HG03558 (cell line): ENCODE data around the gene ARHGAP28.
"Not testable (repeated sequence)": the region's sequence is repeated elsewhere in the genome, so short reads cannot be mapped to it uniquely, and the experiment has no call there.

Source experiments
- ATAC-seq: cut with Tn5 transposase; IDR thresholded peaks from one replicate; pipeline ENCODE4 v1.9.1; 2021; ENCODE audit warnings: moderate number of reproducible peaks; ENCODE audit not compliant: unreplicated experiment; ENCODE audit errors: extremely low read depth

The ARHGAP28 gene

DNA sequence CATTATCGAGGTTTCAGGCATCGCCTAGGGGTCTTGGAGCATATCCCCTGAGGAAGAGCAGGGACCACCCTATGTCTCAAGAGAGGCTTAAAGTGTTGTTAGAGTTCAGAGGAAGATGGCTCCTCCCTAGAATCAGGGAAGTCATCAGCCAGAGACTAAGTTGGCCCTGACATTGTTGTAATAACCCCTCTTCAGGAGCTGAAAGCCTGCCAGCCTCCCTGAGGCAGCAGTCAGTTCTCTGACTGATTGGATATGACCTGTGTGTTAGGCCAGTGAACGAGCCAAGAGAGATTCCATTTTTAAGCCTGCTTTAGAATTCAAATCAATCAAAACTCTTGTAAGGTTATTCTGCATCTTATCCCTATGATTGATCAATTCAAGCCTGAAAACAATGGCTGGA, 34.9 kb downstream of the ARHGAP28 start:
- ATAC-seq: no peak

DNA sequence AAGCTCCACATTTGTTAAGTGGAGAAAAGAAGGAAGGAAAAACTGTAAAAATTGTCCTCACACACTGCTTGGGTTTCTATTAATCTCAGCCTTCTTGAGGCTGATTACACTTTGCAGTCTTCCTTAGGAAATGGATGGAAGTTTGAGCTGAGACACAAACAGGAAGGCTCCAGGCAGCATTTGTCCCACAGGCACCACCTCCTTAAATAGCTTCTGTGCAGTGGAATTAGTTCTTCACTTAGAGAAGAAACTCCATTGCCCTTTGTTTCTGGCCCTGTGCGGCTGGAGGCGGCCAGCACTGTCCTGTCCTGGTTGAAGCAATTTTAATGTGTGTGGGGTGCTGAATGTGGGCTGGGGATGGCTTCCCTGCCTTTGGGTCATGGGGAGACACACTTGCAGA, 44.3 kb downstream of the ARHGAP28 start:
- no peak for ATAC-seq

DNA sequence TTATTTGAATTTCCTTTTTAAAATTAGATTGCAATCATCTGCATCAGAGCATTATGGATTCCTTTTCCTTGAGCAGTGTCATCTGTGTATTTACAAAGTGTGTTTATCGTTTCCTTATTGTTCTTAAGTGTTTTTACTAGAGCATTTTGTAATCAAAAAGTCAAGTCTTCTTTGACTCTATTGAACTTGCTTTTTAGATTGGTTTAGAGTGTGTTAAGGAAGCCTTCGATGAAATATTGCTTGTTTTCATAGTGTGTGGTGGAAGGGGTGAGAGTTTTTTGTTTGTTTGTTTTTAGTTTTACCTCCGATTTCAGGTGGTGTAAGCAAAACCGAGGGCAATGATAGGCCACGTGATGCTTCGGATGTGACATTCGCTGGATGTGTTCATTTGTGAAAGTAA, 45.7 kb downstream of the ARHGAP28 start:
- no peak for ATAC-seq

DNA sequence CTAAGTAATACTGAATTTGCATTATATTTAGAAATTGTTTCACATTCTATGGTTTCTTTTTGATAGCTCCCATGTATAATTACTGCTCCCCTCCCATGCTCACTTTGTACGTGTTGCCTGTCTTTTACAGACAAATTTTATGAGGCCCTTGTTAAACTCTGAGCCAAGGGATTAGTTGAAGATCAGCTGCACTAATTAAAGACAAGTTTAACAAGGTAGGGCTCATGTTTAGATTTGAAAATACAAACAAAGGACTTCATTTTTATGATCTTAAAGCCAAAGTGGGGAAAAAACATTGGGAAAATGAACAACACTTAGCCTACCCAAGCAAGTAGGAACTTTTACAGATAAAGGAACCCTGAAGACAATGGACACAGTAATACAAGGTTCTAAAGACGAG, 46.2 kb downstream of the ARHGAP28 start:
- no peak for ATAC-seq

DNA sequence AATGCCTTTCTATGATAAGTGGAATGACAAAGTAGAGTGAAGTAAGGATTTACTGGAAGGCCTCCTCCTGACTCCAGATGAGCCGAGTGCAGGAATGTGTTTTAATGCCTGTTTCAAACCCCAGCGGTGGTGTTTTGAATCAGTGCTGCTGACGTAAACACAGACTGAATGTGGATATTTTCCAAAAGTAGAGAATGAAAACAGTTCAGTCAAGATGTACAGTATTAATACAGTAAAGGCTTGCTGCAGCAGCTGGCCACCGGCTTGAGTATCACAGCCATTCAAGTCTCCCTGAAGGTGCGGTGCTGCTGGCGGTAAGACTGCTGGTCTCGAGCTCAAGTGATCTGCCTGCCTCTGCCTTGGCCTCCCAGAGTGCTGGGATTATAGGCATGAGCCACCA, 46.7 kb downstream of the ARHGAP28 start:
- ATAC-seq: no peak

DNA sequence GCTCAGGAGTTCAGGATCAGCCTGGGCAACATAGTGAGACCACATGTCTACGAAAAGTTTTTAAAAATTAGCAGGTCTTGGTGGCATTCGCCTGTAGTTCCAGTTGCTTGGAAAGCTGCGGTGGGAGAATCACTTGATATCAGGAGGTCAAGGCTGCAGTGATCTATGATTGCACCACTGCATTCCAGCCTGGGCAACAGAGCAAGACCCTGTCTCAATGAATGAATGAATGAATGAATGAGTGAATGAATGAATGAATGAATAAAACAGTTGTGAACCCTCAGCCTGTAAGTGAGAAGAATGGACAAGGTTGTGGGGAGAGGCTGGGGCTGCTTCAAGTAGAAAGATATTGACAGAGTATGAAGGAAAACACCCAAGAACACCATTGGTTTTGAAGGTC, 48.0 kb downstream of the ARHGAP28 start:
- ATAC-seq: no peak

DNA sequence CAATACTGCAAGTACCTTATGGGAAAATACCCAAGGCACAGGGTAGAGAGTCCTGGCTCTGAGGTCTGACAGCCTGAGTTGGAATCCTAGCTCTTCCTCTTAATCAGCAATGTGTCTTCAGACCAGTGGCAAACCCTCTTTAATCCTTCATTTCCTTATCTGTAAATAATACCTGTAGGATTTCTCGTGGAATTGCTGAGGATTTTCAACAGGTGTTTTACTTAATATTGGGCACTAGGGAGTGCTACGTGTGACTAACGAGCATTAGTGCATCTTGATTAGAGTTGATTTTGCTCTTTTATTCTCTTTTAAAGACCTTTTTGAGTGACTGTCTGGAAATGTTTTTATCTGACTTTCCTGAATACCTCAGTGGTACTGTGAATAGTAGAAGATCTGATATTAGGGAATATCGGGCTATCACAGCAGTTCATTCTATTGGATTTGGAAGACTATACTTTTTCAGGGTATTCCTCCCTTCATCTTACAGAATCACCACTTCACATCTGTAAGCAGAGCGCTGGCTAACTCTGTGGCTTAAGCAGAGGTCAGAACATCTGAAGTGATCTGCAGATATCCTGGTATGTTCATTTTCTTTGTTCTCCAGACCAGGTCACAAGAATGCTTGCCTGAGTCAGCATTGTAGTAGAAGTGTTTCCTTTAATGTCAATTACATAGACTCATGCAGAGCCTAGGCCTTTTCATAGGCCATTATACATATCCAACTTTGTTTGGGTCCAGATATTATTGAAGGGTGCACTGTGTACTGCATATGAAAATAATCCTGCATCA, 49.1 kb downstream of the ARHGAP28 start:
- no peak for ATAC-seq

DNA sequence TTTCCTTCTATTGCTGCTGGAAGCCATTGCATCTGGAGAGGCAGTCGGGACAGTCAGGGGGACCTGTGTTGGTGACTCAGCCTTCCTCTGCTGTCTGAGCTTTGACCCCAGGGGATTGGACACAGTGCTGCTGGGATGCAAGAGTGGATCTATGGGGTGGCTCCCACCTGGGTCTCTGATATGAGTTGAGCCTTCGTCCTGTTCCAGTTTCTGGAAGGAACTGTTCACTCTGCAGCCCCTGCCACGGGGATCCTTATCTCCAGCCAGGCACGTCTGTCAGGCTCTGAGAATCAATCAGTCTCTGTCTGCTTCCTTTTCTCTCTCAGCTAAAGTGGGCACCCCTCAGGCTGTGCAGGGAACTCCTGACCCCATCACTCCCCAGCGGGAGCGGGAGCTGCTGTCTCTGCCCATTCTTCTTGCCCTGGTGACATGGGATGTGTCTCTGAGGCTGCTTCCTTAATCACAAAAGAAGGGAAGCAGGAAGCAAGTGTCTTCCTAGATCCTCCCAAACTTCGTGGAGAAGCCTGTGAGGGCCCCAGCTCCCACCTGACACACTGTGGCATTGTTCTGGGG, 51.7 kb downstream of the ARHGAP28 start:
- ATAC-seq: no peak

DNA sequence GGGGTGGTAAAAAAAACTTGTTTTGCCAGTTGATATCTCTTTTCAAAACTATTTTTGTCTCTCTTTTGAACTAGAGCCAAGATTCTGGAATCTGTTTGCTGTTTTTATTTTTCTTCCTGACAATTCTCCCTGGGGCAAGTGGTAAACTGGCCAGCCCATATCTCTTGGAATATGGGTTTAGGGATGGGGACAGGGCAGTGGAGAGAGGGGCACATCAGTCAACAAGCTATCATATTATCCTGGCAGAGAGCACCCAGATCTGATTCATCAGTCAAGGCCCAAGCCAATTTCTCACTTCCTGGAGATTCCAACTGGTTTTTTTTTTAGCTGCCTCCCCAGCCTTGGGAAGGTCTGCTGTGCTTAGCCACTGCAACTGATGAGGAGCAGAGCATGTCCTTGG, 52.3 kb downstream of the ARHGAP28 start:
- ATAC-seq: no peak

DNA sequence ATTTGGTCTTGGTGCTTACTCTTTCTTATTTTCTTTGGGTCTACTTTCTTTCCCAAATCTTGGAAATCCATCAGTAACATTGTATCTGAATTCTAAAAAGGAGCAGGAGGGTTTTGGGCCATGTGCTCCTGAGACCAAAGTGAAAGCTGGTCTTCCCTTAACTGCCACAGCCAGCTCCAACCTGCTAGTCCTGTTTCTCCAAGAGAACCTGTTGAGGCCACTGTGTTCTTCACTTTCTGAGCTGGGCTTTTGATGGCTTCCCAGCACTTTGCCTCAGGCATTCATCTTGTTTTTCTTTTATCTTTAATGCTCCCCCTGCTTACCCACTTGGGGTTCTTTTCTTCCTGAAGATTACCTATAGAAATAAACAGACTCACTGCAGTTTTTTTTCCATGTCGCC, 53.3 kb downstream of the ARHGAP28 start:
- ATAC-seq: no peak

DNA sequence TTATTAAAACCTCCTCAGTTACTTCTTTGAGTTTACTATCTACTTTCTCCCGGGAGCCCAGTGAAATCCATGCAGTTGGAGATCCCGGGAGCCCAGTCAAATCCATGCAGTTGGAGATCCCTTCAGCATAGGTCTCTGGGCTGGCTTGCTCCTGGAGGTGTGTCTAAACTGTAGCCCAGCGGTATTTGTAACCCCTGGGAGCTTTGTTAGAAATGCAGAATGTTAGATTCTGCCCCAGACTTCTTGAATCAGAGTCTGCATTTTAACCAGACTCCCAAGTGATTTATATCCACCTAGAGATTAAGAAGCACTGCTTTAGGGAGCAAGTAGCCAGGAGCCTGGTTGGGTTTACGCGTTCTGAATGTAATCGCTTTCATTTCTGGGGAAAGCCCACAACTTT, 54.5 kb downstream of the ARHGAP28 start:
- no peak for ATAC-seq

DNA sequence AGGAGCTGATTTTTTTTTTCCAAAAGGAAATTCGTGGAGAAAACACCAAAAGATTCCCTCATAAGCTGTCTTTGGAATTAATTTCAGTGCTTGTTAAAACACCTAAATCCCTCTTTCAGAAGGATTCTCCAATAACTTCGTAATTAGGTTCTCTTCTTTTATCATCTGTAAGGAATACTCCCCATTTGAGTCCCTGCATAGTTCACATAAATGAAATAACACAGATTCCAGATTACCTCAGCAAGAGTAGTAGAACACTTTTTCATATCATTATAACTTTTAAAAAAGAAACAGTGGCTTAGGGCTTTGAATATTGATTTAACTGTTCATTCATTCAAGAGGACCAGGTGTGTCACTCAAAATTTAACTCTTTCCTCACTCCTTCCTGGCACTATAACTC, 55.5 kb downstream of the ARHGAP28 start:
- ATAC-seq: no peak

DNA sequence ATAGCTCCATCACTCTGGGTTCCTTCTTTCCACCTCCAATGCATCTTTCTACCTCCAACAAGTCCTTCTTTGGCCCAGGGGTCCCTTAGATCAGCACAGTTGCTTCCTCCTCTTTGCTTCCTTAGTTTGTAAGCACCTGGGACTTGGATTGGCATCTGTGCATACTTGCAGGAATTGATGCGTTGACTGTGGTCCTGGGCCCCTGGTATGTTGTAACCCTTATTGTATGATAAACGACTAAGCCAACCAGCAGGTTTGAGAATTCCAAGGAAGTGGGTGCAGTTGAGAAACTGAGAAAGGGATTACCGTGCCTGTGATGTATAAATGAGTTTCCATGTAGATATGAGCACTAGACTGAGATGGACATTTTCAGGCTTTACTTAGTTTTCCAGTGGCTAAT, 55.9 kb downstream of the ARHGAP28 start:
- ATAC-seq: no peak

DNA sequence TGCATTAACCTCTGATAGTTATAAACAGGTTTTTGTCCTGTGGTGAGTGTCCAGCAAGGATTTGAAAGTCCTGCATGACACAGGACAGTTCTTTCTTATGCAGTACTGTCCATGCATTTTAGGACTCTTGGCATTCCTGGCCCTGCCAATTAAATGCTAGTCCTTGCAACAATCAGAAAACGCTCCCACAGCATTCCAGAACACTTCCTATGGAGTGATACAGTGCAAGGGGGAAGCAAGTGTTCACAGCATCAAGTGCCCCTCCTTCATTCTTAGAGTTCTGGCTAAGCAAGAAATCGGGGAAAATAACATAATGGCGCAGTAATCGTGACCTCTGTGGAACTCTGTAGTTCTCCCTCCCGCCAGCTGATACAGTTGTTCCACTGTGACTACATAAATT, 62.9 kb downstream of the ARHGAP28 start:
- no peak for ATAC-seq

DNA sequence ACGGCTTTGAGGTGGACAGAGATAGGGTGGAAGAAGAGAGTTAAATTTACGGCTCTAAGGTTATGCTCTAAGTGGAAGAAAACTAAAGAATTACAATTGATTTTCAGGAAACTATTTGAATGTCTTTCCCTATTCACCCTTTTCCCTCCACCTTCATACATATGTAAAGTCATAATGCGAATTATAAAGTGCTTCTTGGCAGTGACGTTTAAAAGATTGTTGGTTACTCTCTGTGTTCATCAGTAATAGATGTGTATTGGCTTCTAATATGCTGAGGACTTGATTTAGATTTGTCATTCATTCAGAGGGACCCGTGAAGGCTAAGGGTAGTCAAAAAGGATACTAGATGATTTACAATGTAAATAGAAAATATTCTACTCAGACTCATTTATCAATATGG, 63.9 kb downstream of the ARHGAP28 start:
- ATAC-seq: no peak

DNA sequence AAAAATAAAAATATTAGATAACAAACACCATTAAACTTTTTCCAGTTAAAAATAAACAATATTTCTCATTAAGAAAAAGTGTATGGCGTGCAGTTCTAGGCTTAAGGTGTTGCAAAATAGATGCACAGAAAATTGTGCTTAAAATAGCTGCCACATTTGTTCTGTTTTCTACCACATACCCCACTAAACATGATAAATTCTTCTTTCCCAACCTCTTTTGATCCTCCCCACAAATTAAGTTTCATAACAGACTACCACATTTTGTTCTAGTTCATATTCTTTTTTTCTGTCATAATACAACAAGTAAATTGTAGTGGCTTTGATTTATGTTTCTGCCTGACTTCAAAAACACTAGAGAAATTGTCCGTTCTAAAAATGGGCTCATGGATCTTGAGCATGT, 64.5 kb downstream of the ARHGAP28 start:
- no peak for ATAC-seq

DNA sequence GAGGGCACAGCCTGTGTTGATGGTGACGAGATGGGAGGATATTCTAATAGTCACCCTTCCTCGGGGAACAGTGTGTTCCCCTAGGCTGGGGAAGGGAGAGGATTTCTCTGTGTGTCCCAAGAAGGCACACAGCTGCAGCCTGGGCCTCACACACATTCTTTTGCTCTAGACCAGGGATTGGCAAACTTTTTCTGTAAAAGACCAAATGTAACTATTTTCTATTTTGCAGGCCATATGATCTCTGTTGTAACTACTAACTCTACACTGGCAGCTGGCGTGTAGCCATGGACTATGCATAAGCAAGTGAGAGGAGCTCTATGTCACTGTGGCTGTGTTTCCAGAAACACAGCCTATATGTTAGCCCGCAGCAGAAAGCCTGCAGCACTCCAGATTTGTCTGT, 65.8 kb downstream of the ARHGAP28 start:
- ATAC-seq: no peak

DNA sequence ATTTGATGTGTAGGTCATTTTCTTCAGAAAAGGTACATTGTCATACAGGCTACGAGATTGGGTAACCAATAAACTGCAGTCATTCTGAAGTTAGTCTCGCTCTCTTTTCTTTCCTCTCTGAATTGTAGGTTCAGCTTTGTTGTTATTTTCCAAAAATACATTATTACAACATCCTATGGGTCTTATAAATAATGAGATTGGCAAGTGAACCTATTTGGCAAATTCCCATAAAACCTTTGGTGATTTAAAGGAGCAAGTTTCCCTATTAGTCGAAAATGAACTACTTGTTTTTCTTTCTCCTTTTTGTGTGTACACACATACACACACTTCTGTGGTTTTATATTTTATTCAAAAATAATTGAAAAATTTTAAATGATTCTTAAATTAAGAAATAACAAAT, 67.0 kb downstream of the ARHGAP28 start:
- no peak for ATAC-seq

DNA sequence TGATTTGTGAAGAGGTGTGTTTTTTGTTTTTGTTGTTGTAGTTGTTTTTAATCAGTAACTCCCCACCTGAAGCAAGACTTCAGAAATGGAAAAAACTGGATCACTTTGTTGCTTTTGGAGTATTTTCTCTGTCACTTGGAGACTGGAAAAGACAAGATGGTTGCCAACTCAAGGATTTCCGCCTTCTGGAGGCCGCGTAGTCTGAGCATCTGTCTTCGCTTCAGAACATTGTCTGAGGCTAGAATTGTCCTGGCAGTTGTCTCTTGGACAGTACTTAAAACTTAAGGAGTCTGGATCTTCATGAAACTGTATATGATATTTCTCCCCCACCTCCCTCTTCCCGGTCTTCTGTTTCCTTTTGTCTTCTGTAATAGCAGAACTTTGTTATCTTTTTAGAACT, 67.7 kb downstream of the ARHGAP28 start:
- no peak for ATAC-seq

DNA sequence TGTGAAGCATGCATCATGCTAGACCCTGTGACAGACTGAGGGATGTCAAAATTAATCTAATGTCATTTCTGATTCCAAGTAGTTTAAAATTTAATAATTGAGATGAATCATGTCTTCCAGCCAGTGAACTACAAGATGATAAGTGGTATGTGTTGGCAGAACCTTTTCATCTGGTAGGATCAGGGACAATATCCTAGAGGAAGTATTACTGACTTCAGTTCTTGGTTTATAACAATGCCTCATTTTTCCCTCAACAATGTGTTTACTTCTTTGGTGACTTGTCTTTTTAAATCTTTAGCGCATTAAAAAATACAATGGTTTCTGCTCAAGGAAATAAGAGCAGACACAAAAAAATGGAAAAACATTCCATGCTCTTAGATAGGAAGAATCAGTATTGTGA, 69.4 kb downstream of the ARHGAP28 start:
- ATAC-seq: no peak

DNA sequence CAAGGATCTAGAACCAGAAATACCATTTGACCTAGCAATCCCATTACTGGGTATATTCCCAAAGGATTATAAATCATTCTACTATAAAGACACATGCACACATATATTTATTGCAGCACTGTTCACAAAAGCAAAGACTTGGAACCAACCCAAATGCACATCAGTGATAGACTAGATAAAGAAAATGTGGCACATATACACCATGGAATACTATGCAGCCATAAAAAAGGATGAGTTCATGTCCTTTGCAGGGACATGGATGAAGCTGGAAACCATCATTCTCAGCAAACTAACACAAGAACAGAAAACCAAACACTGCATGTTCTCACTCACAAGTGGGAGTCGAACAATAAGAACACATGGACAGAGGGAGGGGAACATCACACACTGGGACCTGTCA, 70.8 kb downstream of the ARHGAP28 start:
- ATAC-seq: not testable (repeated sequence)

DNA sequence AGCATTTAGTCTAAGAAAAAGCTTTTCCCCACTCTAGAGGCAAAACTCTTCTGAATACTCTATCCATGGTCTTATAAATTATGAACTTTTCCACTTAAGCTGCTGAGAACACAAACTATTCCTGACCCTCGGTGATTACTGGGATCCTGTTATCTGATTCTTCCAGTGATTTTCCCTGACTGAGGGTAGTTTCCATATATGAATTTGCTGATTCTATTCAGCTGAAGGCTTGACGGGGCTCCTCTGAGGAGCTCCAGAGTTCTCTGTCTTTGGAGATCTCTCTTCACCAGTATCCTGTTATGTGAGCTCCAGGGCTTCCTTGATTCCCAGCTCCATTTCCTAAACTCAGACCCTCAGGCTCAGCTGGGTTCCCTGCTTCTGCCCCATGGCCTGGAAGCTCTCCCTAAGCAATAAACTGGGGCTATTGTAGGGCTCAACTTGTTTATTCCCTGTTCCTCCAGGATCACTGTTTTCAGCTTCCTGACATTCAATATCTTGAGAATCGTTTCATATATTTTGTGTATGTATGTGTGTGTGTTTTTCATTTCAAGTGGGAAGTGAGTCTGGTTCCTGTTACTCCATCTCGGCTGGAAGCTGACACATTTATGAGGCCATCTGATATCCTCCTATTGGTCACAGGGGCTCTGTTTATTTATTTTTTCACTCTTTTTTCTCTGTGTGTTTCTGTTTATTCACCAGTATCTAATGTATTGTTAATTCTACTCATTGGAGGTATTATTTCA, 78.2 kb downstream of the ARHGAP28 start:
- ATAC-seq: no peak
